Measurements from ENCODE around the gene NT5C1B. TPM values are rescaled to one million over a fixed set of nuclear protein-coding genes. Genes with fewer than 3 reads are reported as not detected.

Gene NT5C1B
- total RNA-seq, 1 experiment from 2014 or later: not detected

DNA sequence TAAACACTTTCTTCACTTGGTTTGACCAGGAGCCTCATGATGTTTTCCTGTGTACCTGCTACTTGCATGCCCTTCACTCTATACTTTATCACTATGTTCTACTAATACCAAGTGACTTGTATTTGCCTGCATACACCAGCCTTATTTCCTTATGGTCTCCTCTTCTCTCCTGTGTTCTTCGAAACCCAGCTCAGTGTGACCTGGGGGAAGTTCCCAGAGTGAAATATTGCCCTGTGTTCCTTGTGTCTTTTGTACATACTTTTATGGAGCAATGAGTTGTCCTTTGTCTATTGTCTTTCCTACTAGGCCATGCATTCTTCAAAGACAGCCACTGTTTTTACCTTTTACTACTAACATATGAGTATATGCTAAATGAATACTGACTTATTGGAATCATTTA, 567 bp downstream of the NT5C1B start:
- H3K4me3 ChIP-seq: no peak overlapping the region
- CTCF ChIA-PET: no interaction called here
- H3K27me3 ChIP-seq (ENCODE audit: insufficient read depth, low read depth): no peaks in the 10 kb centered on the region
- H3K4me2 ChIP-seq: no peak overlapping the region
- BruUV-seq (replicated peaks): no TSS peak
- 0 out of 2 replicates have a peak, but pooled peaks cover 4% of the 10 kb centered on the region for H3K36me3 ChIP-seq (ENCODE audit: low read depth)
- no peaks in the 10 kb centered on the region for H3K9me3 ChIP-seq (ENCODE audit: insufficient read depth, low read depth)
- no peaks in the 10 kb centered on the region for H3F3A ChIP-seq (ENCODE audit: insufficient read depth, low read depth)
- H3K4me1 ChIP-seq (replicated peaks; ENCODE audit: insufficient read depth): no peaks in the 10 kb centered on the region
- H4K20me1 ChIP-seq (ENCODE audit: insufficient read depth): no peaks in the 10 kb centered on the region
- no peaks in the 10 kb centered on the region for H3K9me2 ChIP-seq (ENCODE audit: insufficient read depth)
- DNase-seq: no peak
- H3K79me2 ChIP-seq (ENCODE audit: low read depth): no peaks in the 10 kb centered on the region
- POLR2A ChIA-PET (ENCODE audit: unreplicated experiment): no interaction called here
- TF ChIP-seq, protein P1, sequence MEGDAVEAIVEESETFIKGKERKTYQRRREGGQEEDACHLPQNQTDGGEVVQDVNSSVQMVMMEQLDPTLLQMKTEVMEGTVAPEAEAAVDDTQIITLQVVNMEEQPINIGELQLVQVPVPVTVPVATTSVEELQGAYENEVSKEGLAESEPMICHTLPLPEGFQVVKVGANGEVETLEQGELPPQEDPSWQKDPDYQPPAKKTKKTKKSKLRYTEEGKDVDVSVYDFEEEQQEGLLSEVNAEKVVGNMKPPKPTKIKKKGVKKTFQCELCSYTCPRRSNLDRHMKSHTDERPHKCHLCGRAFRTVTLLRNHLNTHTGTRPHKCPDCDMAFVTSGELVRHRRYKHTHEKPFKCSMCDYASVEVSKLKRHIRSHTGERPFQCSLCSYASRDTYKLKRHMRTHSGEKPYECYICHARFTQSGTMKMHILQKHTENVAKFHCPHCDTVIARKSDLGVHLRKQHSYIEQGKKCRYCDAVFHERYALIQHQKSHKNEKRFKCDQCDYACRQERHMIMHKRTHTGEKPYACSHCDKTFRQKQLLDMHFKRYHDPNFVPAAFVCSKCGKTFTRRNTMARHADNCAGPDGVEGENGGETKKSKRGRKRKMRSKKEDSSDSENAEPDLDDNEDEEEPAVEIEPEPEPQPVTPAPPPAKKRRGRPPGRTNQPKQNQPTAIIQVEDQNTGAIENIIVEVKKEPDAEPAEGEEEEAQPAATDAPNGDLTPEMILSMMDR (conservative IDR thresholded peaks at IDR 0.05): no peak
- TF ChIP-seq EZH2 (IDR thresholded peaks at IDR 0.05; ENCODE audit: low read depth): no peak
- intact Hi-C loops (cut with micrococcal nuclease; ENCODE audit: unreplicated experiment): no loop called here
- no peak overlapping the region for H3K27ac ChIP-seq
- no peak overlapping the region for H2AFZ ChIP-seq

DNA sequence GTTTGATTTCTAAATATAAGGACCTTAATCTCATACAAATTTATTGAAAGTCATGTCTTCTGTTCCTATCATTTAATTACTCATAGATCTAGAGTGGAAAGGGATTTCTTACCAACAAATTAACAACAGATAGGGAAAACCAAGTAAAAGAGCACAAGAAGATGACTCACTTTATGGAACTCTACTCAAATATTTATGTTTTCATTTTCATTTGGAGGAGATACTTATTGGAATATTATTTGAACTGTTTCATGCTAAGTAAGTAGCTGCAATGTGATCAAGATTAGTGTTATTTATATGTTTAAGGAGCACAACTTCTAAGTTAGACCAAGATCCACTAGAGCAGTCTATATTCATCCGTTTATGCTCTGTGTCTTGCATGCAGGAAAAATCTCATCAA, 1.3 kb downstream of the NT5C1B start:
- H3K9me3 ChIP-seq (ENCODE audit: insufficient read depth, low read depth): no peaks in the 10 kb centered on the region
- no peak overlapping the region for H3K27ac ChIP-seq
- DNase-seq: no peak
- POLR2A ChIA-PET (ENCODE audit: unreplicated experiment): no interaction called here
- H3K4me2 ChIP-seq: no peak overlapping the region
- intact Hi-C loops (cut with micrococcal nuclease; ENCODE audit: unreplicated experiment): no loop called here
- no peak overlapping the region for H3K4me3 ChIP-seq
- H3K36me3 ChIP-seq (ENCODE audit: low read depth): 0 out of 2 replicates have a peak, but pooled peaks cover 4% of the 10 kb centered on the region
- CTCF ChIA-PET: no interaction called here
- H3K27me3 ChIP-seq (ENCODE audit: insufficient read depth, low read depth): no peaks in the 10 kb centered on the region
- TF ChIP-seq EZH2 (IDR thresholded peaks at IDR 0.05; ENCODE audit: low read depth): no peak
- TF ChIP-seq, protein P1 (conservative IDR thresholded peaks at IDR 0.05): no peak
- H3F3A ChIP-seq (ENCODE audit: insufficient read depth, low read depth): no peaks in the 10 kb centered on the region
- no peak overlapping the region for H2AFZ ChIP-seq
- no peaks in the 10 kb centered on the region for H3K9me2 ChIP-seq (ENCODE audit: insufficient read depth)
- no TSS peak for BruUV-seq (replicated peaks)
- H4K20me1 ChIP-seq (ENCODE audit: insufficient read depth): no peaks in the 10 kb centered on the region
- H3K4me1 ChIP-seq (replicated peaks; ENCODE audit: insufficient read depth): no peaks in the 10 kb centered on the region
- no peaks in the 10 kb centered on the region for H3K79me2 ChIP-seq (ENCODE audit: low read depth)

DNA sequence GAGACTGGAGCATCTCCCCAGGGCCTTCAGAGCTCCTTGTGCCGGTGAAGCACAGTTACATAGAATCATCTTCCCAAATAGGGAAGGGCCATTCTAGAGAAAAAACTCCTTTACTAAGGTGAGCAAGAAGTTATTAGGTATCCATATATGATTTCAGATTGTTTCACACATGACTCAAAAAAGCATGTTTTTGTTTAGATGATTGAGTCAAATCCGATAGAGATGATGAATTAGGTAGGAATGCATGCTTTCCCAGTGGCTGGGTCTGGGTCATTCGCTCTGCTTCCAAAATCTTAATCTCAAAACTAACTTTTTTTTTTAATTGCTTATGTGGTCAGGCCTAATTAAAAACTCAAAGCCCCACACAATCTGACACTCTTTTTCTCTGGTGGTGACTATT, 3.8 kb downstream of the NT5C1B start:
- Histone ChIP-seq H3K4me2 (no peak overlapping the region), H3K4me1 (replicated peaks; ENCODE audit: insufficient read depth) (no peaks in the 10 kb centered on the region), H3F3A (ENCODE audit: insufficient read depth, low read depth) (no peaks in the 10 kb centered on the region), H3K79me2 (ENCODE audit: low read depth) (no peaks in the 10 kb centered on the region), H3K36me3 (ENCODE audit: low read depth) (0 out of 2 replicates have a peak, but pooled peaks cover 4% of the 10 kb centered on the region), H3K27me3 (ENCODE audit: insufficient read depth, low read depth) (no peaks in the 10 kb centered on the region), H3K9me2 (ENCODE audit: insufficient read depth) (no peaks in the 10 kb centered on the region), H2AFZ (no peak overlapping the region), H3K27ac (no peak overlapping the region), H4K20me1 (ENCODE audit: insufficient read depth) (no peaks in the 10 kb centered on the region), H3K4me3 (no peak overlapping the region), H3K9me3 (ENCODE audit: insufficient read depth, low read depth) (no peaks in the 10 kb centered on the region)
- DNase-seq: no peak
- intact Hi-C loops (cut with micrococcal nuclease; ENCODE audit: unreplicated experiment): no loop called here
- no TSS peak for BruUV-seq (replicated peaks)
- ChIA-PET CTCF (no interaction called here), POLR2A (ENCODE audit: unreplicated experiment) (no interaction called here)
- TF ChIP-seq, protein P1 (conservative IDR thresholded peaks at IDR 0.05): no peak
- no peak for TF ChIP-seq EZH2 (IDR thresholded peaks at IDR 0.05; ENCODE audit: low read depth)

Data from PC-9 (cell line).